Heart right ventricle (tissue), 16 donors: ENCODE measurements around the gene FBXO11. TPM values are rescaled to one million over a fixed set of nuclear protein-coding genes. Genes with fewer than 3 reads are reported as not detected.
A peak's percentile ranks its signal among the peaks of the same experiment; 100 is the strongest.

Source experiments
- ATAC-seq, 8 donors: fragments of 200-7000 bp; cut with Tn5 transposase; one replicate each; pipeline ENCODE4 v1.9.1; 2020; ENCODE audit warnings: mild to moderate bottlenecking in 8 of 8, moderate library complexity in 8 of 8, moderate number of reproducible peaks in 1 of 8
- DNase-seq, 2 donors: peaks; one replicate each; pipeline ENCODE4 v3.0.0-alpha.2; 2020
- H3K27ac ChIP-seq, 10 donors: fragments of 200-600 bp; sonication (generic) in 2 of 10; one replicate each; pipeline versions ENCODE4 v1.5.0 to v1.8.0; 2020 to 2022; ENCODE audit warnings: mild to moderate bottlenecking in 3 of 10
- H3K27me3 ChIP-seq, 7 donors: fragments of 200-600 bp; one replicate each; pipeline ENCODE4 v1.8.0; 2021 to 2022; ENCODE audit warnings: mild to moderate bottlenecking in 2 of 7
- H3K36me3 ChIP-seq, 9 donors: fragments of 200-600 bp; sonication (generic) in 1 of 9; one replicate each; pipeline versions ENCODE4 v1.5.0 to v1.8.0; 2020 to 2022; ENCODE audit warnings: mild to moderate bottlenecking in 2 of 9
- H3K4me1 ChIP-seq, 9 donors: fragments of 200-600 bp; sonication (generic) in 1 of 9; one replicate each; pipeline versions ENCODE4 v1.5.0 to v1.8.0; 2020 to 2022; ENCODE audit warnings: mild to moderate bottlenecking in 4 of 9
- H3K4me3 ChIP-seq, 10 donors: fragments of 200-600 bp; sonication (generic) in 2 of 10; one replicate each; pipeline versions ENCODE4 v1.5.0 to v1.8.0; 2020 to 2022; ENCODE audit warnings: mild to moderate bottlenecking in 7 of 10, moderate library complexity in 2 of 10
- H3K9me3 ChIP-seq, 11 donors: fragments of 200-600 bp in 10 of 11; sonication (generic) in 2 of 11; one replicate each; pipeline versions ENCODE4 v1.5.0 to v1.8.0; 2013 to 2022; ENCODE audit warnings: mild to moderate bottlenecking in 2 of 11, control low read depth in 1 of 11, moderate library complexity in 1 of 11
- CTCF ChIP-seq, 9 donors: fragments of 200-600 bp; sonication (generic) in 2 of 9; IDR thresholded peaks; one replicate each; pipeline versions ENCODE4 v1.5.0 to v1.8.0; 2021 to 2022; ENCODE audit warnings: antibody characterized with exemption in 9 of 9, mild to moderate bottlenecking in 5 of 9, moderate library complexity in 1 of 9
- WGBS, 2 donors: extraction: QIAGEN DNeasy Blood & Tissue Kit; methylation state at CpG; one replicate each; pipeline ENCODE4 v1.1.7; 2013; ENCODE audit warnings: inconsistent platforms in 1 of 2; 5-methylcytosine and 5-hydroxymethylcytosine counted together
- intact Hi-C, 10 donors: fragments of 100-400 bp; cut with DNase I; formaldehyde crosslinking; loops; one replicate each; pipeline versions ENCODE4 v1.11.1 to v1.14.2; 2022
- polyA plus RNA-seq, 2 donors: library from polyadenylated mRNA; stranded (reverse); fragments of 200-250 nt; gene quantifications; one replicate each; pipeline ENCODE4 v1.2.3, GENCODE V29; 2013
- total RNA-seq, 10 donors: library from RNA; stranded (reverse); fragmentation: NEBNext Ultra II Directional in 3 of 10; extraction: Animal tissue kit (Norgen Biotek cat#: 25700) in 3 of 10; gene quantifications; one replicate each; pipeline versions ENCODE4 v1.2.1 to v1.2.4, GENCODE V29; 2021 to 2023
- donor health status: Arrhythmogenic right ventricular cardiomyopathy.
- donor health status: ischemic (EF 13 %, LVEDD 7.1; RV severe dilation, severe dysfunction).
- donor health status: healthy with polysubstance abuse.
- donor health status: DM: no; HTN: yes; CAD: no.
- donor health status: DM: no; HTN: no; CAD: no.
- donor health status: ischemic (EF 25% LVEDD 6.9; RV normal size, moderate dysfunction).
- donor health status: ischemic (EF 25% LVEDD 5.7; RV mildly dilated, moderate dysfunction).
- donor health status: healthy.
- donor health status: DM: yes; HTN: yes; CAD: no.
- donor health status: Ischemic cardiomyopathy.
- donor health status: ischemic (EF 35%, LVEDD 5.7; RV mildly dilated, moderate dysfunction).
- donor health status: nonischemic (EF 11% LVEDD 7.7; RV severe dilation, severe dysfunction).
- donor health status: DM: yes; HTN: yes; CAD: no.
- donor health status: PGD.
- donor health status: ischemic (EF 29% LVEDD 5.4; RV normal size, mild dysfunction).
- donor health status: nonischemic (EF 23%, LVEDD 6.1; RV moderate dilation, normal function).

Gene FBXO11
- total and polyA plus RNA-seq, 12 donors, result 15.7 to 48.2 (median 36.9) TPM

- no peaks in the 10 kb centered on the region for H3K27me3 ChIP-seq
- intact Hi-C loops, result loop anchor here in 2 of 10 donors (5.0 to 10.0 kb wide), 2 partner anchors 330 to 442 kb away; no protein-coding TSS in a partner anchor
- no peaks in the 10 kb centered on the region for H3K4me1 ChIP-seq
- no peak for ATAC-seq
- no peak for TF ChIP-seq CTCF (IDR thresholded peaks at IDR 0.05)
- no peak overlapping the region for H3K4me3 ChIP-seq
- DNase-seq, result no peak
- no peaks in the 10 kb centered on the region for H3K36me3 ChIP-seq
- H3K9me3 ChIP-seq, result peaks cover 0 to 9% (median 0%) of the 10 kb centered on the region in 11 donors
- H3K27ac ChIP-seq, result no peak overlapping the region
These were observed 131.7 kb downstream of the FBXO11 start for GRCh38 chr2:47774567-47774966.

GRCh38 chr2:47772343-47772742 is 134.0 kb downstream of the FBXO11 start:
- no peak for TF ChIP-seq CTCF (IDR thresholded peaks at IDR 0.05)
- DNase-seq, result no peak
- no peak for ATAC-seq
- Histone ChIP-seq H3K4me1 (peaks cover 0 to 6% (median 0%) of the 10 kb centered on the region in 9 donors), H3K4me3 (no peak overlapping the region), H3K27me3 (peaks cover 0 to 4% (median 0%) of the 10 kb centered on the region in 7 donors), H3K27ac (no peak overlapping the region), H3K36me3 (no peaks in the 10 kb centered on the region), H3K9me3 (peaks cover 0 to 9% (median 0%) of the 10 kb centered on the region in 11 donors)
- intact Hi-C loops, result loop anchor here in 2 of 10 donors (5.0 to 10.0 kb wide), 2 partner anchors 332 to 440 kb away; no protein-coding TSS in a partner anchor
- 94 to 97% methylated on average over 2 of the region's 2 CpGs for WGBS, 2 donors

GRCh38 chr2:47771211-47771610 is 135.1 kb downstream of the FBXO11 start:
- peak in 2 of 8 donors; percentile 39 to 55 for ATAC-seq

GRCh38 chr2:47769318-47769717 is 137.0 kb downstream of the FBXO11 start:
- H3K27me3 ChIP-seq, result peaks cover 0 to 4% (median 0%) of the 10 kb centered on the region in 7 donors
- WGBS, 2 donors, result 90 to 96% methylated on average over 9 of the region's 9 CpGs
- H3K36me3 ChIP-seq, result no peaks in the 10 kb centered on the region
- DNase-seq, result no peak
- H3K4me3 ChIP-seq, result no peak overlapping the region
- intact Hi-C loops, result loop anchor here in 8 of 10 donors (2.0 to 10.0 kb wide), 6 partner anchors 245 to 435 kb away; no protein-coding TSS in a partner anchor
- H3K9me3 ChIP-seq, result peaks cover 0 to 9% (median 0%) of the 10 kb centered on the region in 11 donors
- no peak overlapping the region for H3K27ac ChIP-seq
- peaks cover 0 to 6% (median 0%) of the 10 kb centered on the region in 9 donors for H3K4me1 ChIP-seq
- no peak for ATAC-seq
- no peak for TF ChIP-seq CTCF (IDR thresholded peaks at IDR 0.05)

More at GRCh38 chr2:47771211-47771610, 135.1 kb downstream of the FBXO11 start:
- H3K27ac ChIP-seq, result no peak overlapping the region
- peaks cover 0 to 4% (median 0%) of the 10 kb centered on the region in 7 donors for H3K27me3 ChIP-seq
- intact Hi-C loops, result loop anchor here in 2 of 10 donors (5.0 to 10.0 kb wide), 2 partner anchors 334 to 439 kb away; no protein-coding TSS in a partner anchor
- peaks cover 0 to 9% (median 0%) of the 10 kb centered on the region in 11 donors for H3K9me3 ChIP-seq
- TF ChIP-seq CTCF (IDR thresholded peaks at IDR 0.05), result no peak
- no peak overlapping the region for H3K4me3 ChIP-seq
- H3K4me1 ChIP-seq, result peaks cover 0 to 6% (median 0%) of the 10 kb centered on the region in 9 donors
- no peaks in the 10 kb centered on the region for H3K36me3 ChIP-seq
- no peak for DNase-seq
